ENCODE measurements around the gene FYB2. TPM values are rescaled to one million over a fixed set of nuclear protein-coding genes. Genes with fewer than 3 reads are reported as not detected.

Gene FYB2
- polyA plus RNA-seq, 2 donors, result 0.24 to 2.0 TPM

DNA sequence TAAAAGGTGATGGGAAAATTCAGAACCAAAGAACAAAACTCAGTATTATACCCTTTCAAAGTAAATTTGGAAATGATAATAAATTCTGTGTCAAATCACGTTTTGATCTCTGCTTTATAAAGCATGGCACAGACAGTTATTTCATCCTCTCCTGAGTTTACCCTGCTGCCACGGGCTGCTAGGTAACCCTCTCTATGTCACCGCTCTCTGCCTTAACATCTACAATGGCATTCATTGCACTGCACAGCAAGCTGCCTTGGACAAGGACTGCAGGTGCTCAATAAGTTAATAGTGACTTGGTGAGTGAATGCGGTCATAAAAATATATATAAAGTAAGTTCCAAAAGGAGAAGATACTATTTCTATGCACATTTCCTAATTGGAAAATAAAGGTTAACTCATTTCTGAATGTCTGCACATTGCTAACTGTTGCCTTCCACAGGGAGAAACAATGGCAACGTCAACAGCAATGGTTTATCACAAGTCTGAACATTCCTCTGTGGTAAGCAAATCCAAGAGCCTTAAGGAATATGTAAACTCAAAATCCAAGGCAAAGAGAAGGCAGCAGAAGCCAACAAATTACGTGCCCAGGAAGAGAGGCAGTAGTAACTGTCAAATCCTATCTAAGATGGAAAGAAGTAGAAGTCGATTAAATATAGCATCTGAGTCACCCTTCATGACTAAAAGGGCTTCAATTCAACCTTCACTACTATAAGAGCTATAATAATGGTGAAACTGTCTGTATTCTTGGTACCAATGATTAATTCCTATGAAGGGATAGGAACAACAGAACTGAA is 19.4 kb downstream of the FYB2 start:
- H3K27ac ChIP-seq (ENCODE audit: low read depth in 2 of 2, low read length in 1 of 2), result no peak overlapping the region
- no peaks in the 10 kb centered on the region for H3K9me3 ChIP-seq (ENCODE audit: control insufficient read depth in 2 of 2, insufficient read depth in 1 of 2, low read depth in 1 of 2, low read length in 1 of 2)
- H3K36me3 ChIP-seq (ENCODE audit: control insufficient read depth in 2 of 2, insufficient read depth in 2 of 2, low read length in 1 of 2), result no peaks in the 10 kb centered on the region
- H3K27me3 ChIP-seq (ENCODE audit: control insufficient read depth in 1 of 2, insufficient read depth in 2 of 2, low read length in 2 of 2), result peaks cover 0 to 2% of the 10 kb centered on the region in 2 donors
- no peak overlapping the region for H3K4me3 ChIP-seq (ENCODE audit: low read depth in 1 of 2, low read length in 2 of 2)
- WGBS, 2 donors, result 44 to 62% methylated on average over 7 of the region's 7 CpGs
- no peaks in the 10 kb centered on the region for H3K4me1 ChIP-seq (ENCODE audit: control insufficient read depth in 2 of 2, insufficient read depth in 2 of 2, low read length in 1 of 2)

DNA sequence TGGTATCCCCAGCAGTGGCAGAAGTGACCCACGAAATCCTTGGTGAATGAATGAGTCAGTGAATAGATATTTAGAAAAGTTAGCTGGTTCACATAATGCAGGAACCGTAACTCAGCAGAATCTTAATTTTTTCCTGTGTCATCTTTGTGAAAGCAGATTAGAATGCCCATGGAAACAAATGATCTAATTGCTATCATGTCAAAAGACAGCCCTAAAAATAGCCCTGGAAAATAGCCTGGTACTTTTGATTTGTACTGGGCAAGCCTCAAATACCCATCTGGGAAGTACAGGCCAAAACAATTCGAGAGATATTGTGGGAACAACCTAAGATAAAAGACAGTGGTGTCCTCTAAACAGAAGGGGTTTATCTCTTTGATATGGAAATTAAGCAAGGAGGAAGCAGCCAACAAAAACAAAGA is 21.1 kb downstream of the FYB2 start:
- Histone ChIP-seq H3K36me3 (ENCODE audit: control insufficient read depth in 2 of 2, insufficient read depth in 2 of 2, low read length in 1 of 2) (no peaks in the 10 kb centered on the region), H3K4me1 (ENCODE audit: control insufficient read depth in 2 of 2, insufficient read depth in 2 of 2, low read length in 1 of 2) (no peaks in the 10 kb centered on the region), H3K4me3 (ENCODE audit: low read depth in 1 of 2, low read length in 2 of 2) (no peak overlapping the region), H3K27me3 (ENCODE audit: control insufficient read depth in 1 of 2, insufficient read depth in 2 of 2, low read length in 2 of 2) (peaks cover 0 to 2% of the 10 kb centered on the region in 2 donors), H3K27ac (ENCODE audit: low read depth in 2 of 2, low read length in 1 of 2) (no peak overlapping the region), H3K9me3 (ENCODE audit: control insufficient read depth in 2 of 2, insufficient read depth in 1 of 2, low read depth in 1 of 2, low read length in 1 of 2) (no peaks in the 10 kb centered on the region)
- WGBS, 2 donors, result 30 to 47% methylated on average over 3 of the region's 3 CpGs

DNA sequence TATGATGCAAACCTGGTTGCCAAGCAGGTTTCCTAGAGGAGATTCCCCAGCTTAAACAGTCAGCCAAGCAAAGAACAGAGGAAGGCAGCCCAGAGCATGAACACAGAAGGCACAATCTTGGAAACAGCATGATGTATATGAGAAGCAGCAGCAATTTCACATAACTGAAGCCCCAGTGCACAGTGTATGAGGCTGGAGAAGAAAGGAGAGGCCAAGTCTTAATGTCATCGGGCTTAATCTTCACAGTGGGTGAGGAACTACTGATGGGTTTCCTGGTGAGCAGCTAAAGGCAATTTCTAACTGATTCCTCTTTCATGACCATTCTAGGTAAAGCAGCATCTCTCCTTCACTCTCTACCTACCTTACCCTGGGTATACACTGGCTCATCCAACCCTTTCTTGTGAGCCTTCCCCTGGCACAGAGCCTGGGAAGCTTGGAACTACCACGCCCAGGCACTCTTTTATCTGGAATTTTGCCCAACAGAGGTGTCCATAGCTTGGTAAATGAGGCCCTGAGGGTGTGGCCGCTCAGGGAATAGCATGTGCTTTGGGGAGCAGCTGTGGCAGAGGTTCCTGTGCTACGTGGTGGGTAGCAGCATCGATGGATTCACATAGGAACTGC is 22.0 kb downstream of the FYB2 start:
- Histone ChIP-seq H3K9me3 (ENCODE audit: control insufficient read depth in 2 of 2, insufficient read depth in 1 of 2, low read depth in 1 of 2, low read length in 1 of 2) (no peaks in the 10 kb centered on the region), H3K27me3 (ENCODE audit: control insufficient read depth in 1 of 2, insufficient read depth in 2 of 2, low read length in 2 of 2) (peaks cover 0 to 2% of the 10 kb centered on the region in 2 donors), H3K27ac (ENCODE audit: low read depth in 2 of 2, low read length in 1 of 2) (no peak overlapping the region), H3K36me3 (ENCODE audit: control insufficient read depth in 2 of 2, insufficient read depth in 2 of 2, low read length in 1 of 2) (no peaks in the 10 kb centered on the region), H3K4me1 (ENCODE audit: control insufficient read depth in 2 of 2, insufficient read depth in 2 of 2, low read length in 1 of 2) (no peaks in the 10 kb centered on the region), H3K4me3 (ENCODE audit: low read depth in 1 of 2, low read length in 2 of 2) (no peak overlapping the region)
- WGBS, 2 donors, result 49 to 56% methylated on average over 5 of the region's 5 CpGs

DNA sequence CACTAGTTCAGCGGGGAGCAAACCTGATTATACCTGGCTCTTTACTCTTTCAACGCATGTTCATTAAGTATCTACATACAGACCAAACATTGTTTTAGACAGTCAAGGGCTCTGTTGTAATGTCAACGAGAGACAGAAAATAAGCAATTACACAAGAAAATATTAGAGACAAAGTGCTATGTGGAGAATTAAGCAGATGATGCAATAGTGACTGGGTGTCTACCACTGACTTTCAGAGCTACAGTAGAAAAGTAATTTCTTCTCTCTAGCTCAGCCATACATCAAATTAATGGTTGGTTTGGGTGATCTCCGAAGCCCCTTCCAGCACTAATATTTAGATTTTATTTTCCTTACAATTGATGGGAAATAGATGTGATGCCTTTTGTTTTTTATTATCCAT is 23.3 kb downstream of the FYB2 start:
- Histone ChIP-seq H3K4me3 (ENCODE audit: low read depth in 1 of 2, low read length in 2 of 2) (no peak overlapping the region), H3K27me3 (ENCODE audit: control insufficient read depth in 1 of 2, insufficient read depth in 2 of 2, low read length in 2 of 2) (peaks cover 0 to 2% of the 10 kb centered on the region in 2 donors), H3K4me1 (ENCODE audit: control insufficient read depth in 2 of 2, insufficient read depth in 2 of 2, low read length in 1 of 2) (no peaks in the 10 kb centered on the region), H3K27ac (ENCODE audit: low read depth in 2 of 2, low read length in 1 of 2) (no peak overlapping the region), H3K9me3 (ENCODE audit: control insufficient read depth in 2 of 2, insufficient read depth in 1 of 2, low read depth in 1 of 2, low read length in 1 of 2) (no peaks in the 10 kb centered on the region), H3K36me3 (ENCODE audit: control insufficient read depth in 2 of 2, insufficient read depth in 2 of 2, low read length in 1 of 2) (no peaks in the 10 kb centered on the region)
- 91 to 93% methylated on average over 4 of the region's 4 CpGs for WGBS, 2 donors

DNA sequence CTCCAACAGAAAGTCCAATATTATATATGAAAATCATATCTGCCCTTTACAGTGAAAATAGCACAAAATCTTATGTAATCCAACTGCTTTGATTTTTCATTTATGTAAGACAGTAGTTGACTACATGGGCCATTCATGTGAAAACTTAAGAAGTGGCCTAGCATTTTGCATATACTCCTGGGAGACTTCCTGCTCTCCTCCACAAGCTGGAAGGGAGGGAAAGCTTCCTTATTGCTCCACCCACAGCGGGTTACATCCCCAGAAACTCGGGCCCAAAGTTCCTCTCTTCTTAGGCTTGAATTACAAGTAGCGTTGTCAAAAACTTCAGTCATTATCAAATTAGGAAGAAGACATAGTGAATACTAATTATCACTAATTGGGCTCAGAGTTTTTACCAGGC is 29.2 kb downstream of the FYB2 start:
- Histone ChIP-seq H3K9me3 (ENCODE audit: control insufficient read depth in 2 of 2, insufficient read depth in 1 of 2, low read depth in 1 of 2, low read length in 1 of 2) (no peaks in the 10 kb centered on the region), H3K4me1 (ENCODE audit: control insufficient read depth in 2 of 2, insufficient read depth in 2 of 2, low read length in 1 of 2) (no peaks in the 10 kb centered on the region), H3K27me3 (ENCODE audit: control insufficient read depth in 1 of 2, insufficient read depth in 2 of 2, low read length in 2 of 2) (no peaks in the 10 kb centered on the region), H3K4me3 (ENCODE audit: low read depth in 1 of 2, low read length in 2 of 2) (no peak overlapping the region), H3K36me3 (ENCODE audit: control insufficient read depth in 2 of 2, insufficient read depth in 2 of 2, low read length in 1 of 2) (no peaks in the 10 kb centered on the region), H3K27ac (ENCODE audit: low read depth in 2 of 2, low read length in 1 of 2) (no peak overlapping the region)
- 81 to 85% methylated on average over 3 of the region's 3 CpGs for WGBS, 2 donors

DNA sequence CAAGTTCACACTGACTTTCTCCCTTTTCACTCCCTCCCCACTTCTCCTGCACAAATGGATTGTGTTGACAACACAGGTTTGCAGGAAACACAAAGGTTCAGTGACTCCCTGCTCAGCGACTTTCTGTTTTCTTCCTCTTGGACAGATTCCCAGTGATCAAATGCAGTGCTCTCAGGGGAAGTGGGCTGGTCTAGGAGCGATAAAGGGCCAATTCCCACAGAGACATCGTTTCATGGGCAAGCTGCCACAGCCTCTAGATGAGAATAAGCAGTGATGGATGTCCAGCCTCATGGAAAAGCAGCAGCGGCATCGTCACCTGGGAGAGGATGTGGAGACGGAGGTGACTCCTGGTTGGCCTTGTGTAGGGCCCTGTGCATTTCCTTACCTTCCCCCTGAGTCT is 30.6 kb downstream of the FYB2 start:
- no peaks in the 10 kb centered on the region for H3K9me3 ChIP-seq (ENCODE audit: control insufficient read depth in 2 of 2, insufficient read depth in 1 of 2, low read depth in 1 of 2, low read length in 1 of 2)
- H3K4me3 ChIP-seq (ENCODE audit: low read depth in 1 of 2, low read length in 2 of 2), result no peak overlapping the region
- no peaks in the 10 kb centered on the region for H3K27me3 ChIP-seq (ENCODE audit: control insufficient read depth in 1 of 2, insufficient read depth in 2 of 2, low read length in 2 of 2)
- H3K36me3 ChIP-seq (ENCODE audit: control insufficient read depth in 2 of 2, insufficient read depth in 2 of 2, low read length in 1 of 2), result no peaks in the 10 kb centered on the region
- H3K4me1 ChIP-seq (ENCODE audit: control insufficient read depth in 2 of 2, insufficient read depth in 2 of 2, low read length in 1 of 2), result no peaks in the 10 kb centered on the region
- no peak overlapping the region for H3K27ac ChIP-seq (ENCODE audit: low read depth in 2 of 2, low read length in 1 of 2)
- 35 to 36% methylated on average over 6 of the region's 6 CpGs for WGBS, 2 donors

DNA sequence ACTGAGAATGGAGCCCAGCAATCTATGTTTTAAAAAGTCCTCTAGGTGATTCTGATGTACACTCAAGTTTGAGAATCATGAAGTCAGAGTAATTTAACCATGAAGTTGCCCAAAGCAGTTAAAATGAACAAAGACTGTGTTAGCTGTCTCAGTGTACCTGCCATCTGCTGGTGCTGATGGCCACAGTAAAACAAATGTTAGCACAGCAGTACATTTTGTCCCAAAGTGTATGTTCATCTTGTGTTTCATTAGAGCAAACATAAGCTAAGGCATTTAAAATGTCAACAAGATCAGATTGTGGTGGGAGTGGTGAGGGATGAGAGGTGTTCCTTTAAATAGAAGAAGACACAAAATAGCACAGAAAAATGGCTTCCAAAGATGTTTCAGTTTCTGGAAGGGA is 31.1 kb downstream of the FYB2 start:
- no peaks in the 10 kb centered on the region for H3K36me3 ChIP-seq (ENCODE audit: control insufficient read depth in 2 of 2, insufficient read depth in 2 of 2, low read length in 1 of 2)
- no peaks in the 10 kb centered on the region for H3K4me1 ChIP-seq (ENCODE audit: control insufficient read depth in 2 of 2, insufficient read depth in 2 of 2, low read length in 1 of 2)
- no peak overlapping the region for H3K27ac ChIP-seq (ENCODE audit: low read depth in 2 of 2, low read length in 1 of 2)
- H3K4me3 ChIP-seq (ENCODE audit: low read depth in 1 of 2, low read length in 2 of 2), result no peak overlapping the region
- no peaks in the 10 kb centered on the region for H3K27me3 ChIP-seq (ENCODE audit: control insufficient read depth in 1 of 2, insufficient read depth in 2 of 2, low read length in 2 of 2)
- H3K9me3 ChIP-seq (ENCODE audit: control insufficient read depth in 2 of 2, insufficient read depth in 1 of 2, low read depth in 1 of 2, low read length in 1 of 2), result no peaks in the 10 kb centered on the region

DNA sequence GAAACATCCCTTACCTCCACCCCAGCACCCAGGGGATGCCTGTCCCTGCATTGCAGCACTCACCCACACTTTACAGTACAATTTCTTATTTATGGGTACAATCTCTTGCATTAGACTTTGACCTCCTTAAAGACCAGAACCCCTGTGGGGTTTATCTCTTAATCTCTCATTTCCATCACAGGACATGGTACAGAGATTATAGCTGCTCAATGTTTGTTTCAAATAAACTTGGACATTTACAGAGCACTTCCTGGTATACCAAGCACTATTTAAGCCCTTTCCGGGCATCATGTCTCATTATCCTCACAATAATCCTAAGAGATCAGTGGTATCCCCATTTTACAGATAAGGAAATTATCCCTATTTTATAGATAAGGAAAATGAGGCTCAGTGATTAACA is 31.9 kb downstream of the FYB2 start:
- WGBS, 2 donors, result 81 to 89% methylated on average over 1 of the region's 1 CpG
- Histone ChIP-seq H3K4me1 (ENCODE audit: control insufficient read depth in 2 of 2, insufficient read depth in 2 of 2, low read length in 1 of 2) (no peaks in the 10 kb centered on the region), H3K36me3 (ENCODE audit: control insufficient read depth in 2 of 2, insufficient read depth in 2 of 2, low read length in 1 of 2) (no peaks in the 10 kb centered on the region), H3K4me3 (ENCODE audit: low read depth in 1 of 2, low read length in 2 of 2) (no peak overlapping the region), H3K9me3 (ENCODE audit: control insufficient read depth in 2 of 2, insufficient read depth in 1 of 2, low read depth in 1 of 2, low read length in 1 of 2) (no peaks in the 10 kb centered on the region), H3K27me3 (ENCODE audit: control insufficient read depth in 1 of 2, insufficient read depth in 2 of 2, low read length in 2 of 2) (no peaks in the 10 kb centered on the region), H3K27ac (ENCODE audit: low read depth in 2 of 2, low read length in 1 of 2) (no peak overlapping the region)

DNA sequence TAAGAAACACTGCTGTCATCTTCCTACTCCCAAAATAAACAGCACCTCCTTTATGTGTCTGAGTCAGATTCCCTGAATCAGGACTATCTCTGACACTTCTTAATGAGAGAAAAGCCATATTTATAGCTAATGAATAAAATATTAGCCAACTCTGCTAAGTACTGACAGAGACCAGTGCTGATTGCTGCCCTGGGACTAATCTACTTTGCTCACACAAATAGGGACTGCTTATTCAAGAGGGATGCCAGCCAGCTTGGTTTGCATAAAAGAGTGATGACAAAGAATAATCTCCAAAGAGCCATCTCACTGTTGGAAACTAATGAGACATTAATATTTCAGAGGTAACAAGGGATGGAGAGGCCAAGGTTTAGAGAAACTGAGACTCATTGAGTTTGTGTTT is 36.4 kb downstream of the FYB2 start:
- H3K4me1 ChIP-seq (ENCODE audit: control insufficient read depth in 2 of 2, insufficient read depth in 2 of 2, low read length in 1 of 2), result no peaks in the 10 kb centered on the region
- no peak overlapping the region for H3K27ac ChIP-seq (ENCODE audit: low read depth in 2 of 2, low read length in 1 of 2)
- H3K36me3 ChIP-seq (ENCODE audit: control insufficient read depth in 2 of 2, insufficient read depth in 2 of 2, low read length in 1 of 2), result no peaks in the 10 kb centered on the region
- H3K4me3 ChIP-seq (ENCODE audit: low read depth in 1 of 2, low read length in 2 of 2), result no peak overlapping the region
- no peaks in the 10 kb centered on the region for H3K27me3 ChIP-seq (ENCODE audit: control insufficient read depth in 1 of 2, insufficient read depth in 2 of 2, low read length in 2 of 2)
- no peaks in the 10 kb centered on the region for H3K9me3 ChIP-seq (ENCODE audit: control insufficient read depth in 2 of 2, insufficient read depth in 1 of 2, low read depth in 1 of 2, low read length in 1 of 2)

DNA sequence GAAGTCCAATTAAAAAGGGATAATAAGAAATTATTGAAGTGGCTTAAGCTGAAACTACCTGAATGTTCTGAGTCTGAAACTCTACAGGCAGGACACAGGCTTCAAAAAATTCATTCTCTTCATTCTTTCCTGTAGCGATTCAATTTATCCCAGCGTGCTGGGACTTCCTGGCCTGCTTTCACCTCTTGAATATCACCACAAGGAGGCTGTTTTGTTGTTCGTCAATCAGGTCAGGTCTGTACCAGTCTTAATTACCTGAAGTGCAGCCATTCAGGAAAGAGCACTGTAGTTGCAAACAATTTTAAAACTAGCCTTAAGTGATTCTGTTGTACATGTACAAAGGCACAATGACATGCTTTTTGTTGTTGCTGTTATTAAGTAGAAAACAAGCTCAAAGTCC is 38.4 kb downstream of the FYB2 start:
- H3K36me3 ChIP-seq (ENCODE audit: control insufficient read depth in 2 of 2, insufficient read depth in 2 of 2, low read length in 1 of 2), result no peaks in the 10 kb centered on the region
- H3K27me3 ChIP-seq (ENCODE audit: control insufficient read depth in 1 of 2, insufficient read depth in 2 of 2, low read length in 2 of 2), result no peaks in the 10 kb centered on the region
- no peaks in the 10 kb centered on the region for H3K4me1 ChIP-seq (ENCODE audit: control insufficient read depth in 2 of 2, insufficient read depth in 2 of 2, low read length in 1 of 2)
- no peaks in the 10 kb centered on the region for H3K9me3 ChIP-seq (ENCODE audit: control insufficient read depth in 2 of 2, insufficient read depth in 1 of 2, low read depth in 1 of 2, low read length in 1 of 2)
- H3K4me3 ChIP-seq (ENCODE audit: low read depth in 1 of 2, low read length in 2 of 2), result no peak overlapping the region
- WGBS, 2 donors, result 52 to 71% methylated on average over 3 of the region's 3 CpGs
- no peak overlapping the region for H3K27ac ChIP-seq (ENCODE audit: low read depth in 2 of 2, low read length in 1 of 2)
